ENCODE results near the gene SERPINB1.
"Not testable (repeated sequence)": the region's sequence is repeated elsewhere in the genome, so short reads cannot be mapped to it uniquely, and the experiment has no call there.

The SERPINB1 gene

DNA sequence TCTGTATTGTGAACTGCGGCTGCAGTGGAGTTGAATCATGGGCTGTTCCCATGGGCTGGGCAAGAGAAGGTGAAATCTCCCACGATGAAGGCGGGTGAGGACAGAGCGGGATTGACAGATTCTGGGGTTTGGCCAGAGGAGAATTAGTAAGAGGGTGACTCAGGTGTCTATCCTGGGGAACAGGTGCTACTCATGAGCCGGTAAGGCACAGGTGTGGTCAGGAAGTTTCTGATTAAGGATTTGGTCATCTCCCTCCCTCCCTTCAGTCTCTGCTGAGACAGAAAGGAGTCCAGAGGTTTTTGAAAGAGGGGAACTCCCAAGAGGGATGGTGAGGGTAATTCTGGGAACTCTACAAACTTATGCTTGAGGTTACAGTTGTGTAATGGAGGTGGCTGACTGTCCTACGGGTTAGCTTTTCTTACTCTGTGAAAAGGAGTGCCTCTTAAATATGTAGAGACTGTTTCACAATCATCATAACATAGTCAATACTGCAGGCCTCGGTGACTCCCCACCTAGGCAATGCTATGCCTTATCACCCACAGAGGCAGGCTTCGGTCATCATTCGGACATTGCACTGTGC is 31.5 kb downstream of the SERPINB1 start:
- DNase-seq, result peak; percentile 79 to 93

DNA sequence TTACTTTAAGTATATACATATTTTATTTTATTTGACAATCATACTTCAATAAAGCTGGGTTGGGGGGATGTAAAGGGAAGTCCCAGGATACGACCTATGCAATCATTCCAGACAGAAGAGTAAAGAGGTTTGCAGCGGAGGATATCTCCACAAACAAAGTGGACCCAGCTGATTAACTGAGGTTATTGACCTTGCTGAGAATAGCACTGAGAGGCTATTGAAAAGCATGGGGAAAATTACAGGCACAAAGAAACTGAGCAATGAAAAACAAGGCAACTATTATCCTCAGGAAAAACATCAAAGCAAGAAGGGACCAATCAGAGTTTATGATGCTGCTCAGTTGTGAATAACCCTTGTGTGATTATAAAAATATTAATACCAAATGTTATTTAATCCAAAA is 32.6 kb downstream of the SERPINB1 start:
- no peak for DNase-seq

DNA sequence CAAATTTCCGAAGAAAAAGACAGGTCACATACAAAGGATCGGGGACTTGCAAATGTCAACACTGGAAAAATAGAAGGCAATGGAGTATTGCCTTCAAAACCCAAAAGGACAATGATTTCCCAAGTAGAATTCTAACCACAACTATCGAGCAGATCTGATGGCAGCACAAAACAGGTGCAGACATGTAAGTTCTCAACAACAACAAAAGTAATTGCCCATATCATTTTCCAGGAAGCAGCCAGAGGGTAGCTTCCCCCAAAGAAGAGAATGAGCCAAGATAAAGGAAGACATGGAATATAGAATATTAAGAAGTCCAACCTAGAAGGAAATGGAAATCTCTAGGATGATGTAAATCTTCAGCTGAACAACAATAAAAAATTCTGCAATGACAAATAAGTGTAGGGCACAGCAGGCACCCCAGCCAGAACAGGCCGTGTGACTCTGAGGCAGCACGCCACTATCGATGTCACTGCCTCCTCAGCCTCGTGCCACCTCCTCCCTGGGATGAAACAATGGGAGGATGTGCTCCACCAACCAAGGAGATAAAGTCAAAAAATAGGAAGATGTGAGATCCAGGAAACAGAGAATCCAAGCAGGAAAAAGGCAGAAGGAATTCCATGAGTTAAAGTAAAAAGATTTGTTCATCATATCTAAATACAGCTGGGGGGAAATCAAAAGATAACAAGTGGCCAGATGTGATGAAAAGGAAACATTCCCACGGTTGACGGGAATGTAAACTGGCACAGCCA is 34.1 kb downstream of the SERPINB1 start:
- DNase-seq, result peak; percentile 54 to 86

DNA sequence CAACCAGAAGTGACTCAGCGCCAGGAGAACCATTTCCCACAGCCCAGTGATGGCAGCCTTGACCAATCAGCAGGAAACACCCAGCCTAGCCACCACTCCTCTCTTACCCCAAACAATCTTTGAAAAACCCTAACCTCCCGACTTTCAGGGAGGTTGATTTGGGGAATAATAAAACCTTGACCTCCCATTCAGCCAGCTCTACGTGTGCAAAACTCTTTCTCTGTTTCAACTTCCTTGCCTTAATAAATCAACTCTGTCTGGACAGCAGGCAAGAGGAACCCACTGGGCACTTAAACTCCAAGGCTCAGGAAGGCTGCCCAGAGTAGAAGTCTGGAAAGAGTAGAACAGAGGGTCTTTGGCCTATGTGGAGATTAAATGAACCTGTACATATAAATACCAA is 35.0 kb downstream of the SERPINB1 start:
- DNase-seq, result no peak

DNA sequence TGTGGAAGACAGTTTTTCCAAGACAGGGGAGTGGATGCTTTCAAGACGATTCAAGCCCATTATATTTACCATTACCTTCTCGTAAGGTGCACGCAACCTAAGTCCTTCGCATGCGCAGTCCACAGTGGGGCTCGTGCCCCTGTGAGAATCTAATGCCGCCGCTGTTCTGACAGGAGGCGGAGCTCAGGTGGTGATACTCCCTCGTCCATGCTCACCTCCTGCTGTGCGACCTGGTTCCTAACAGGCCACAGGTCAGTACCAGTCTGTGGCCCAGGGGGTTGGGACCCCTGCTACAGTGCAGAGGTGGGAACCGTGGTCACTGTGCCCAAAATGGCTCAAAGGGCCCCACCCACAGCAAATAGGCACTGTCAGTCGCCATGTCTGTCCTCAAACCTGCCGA is 36.6 kb downstream of the SERPINB1 start:
- DNase-seq, result no peak

DNA sequence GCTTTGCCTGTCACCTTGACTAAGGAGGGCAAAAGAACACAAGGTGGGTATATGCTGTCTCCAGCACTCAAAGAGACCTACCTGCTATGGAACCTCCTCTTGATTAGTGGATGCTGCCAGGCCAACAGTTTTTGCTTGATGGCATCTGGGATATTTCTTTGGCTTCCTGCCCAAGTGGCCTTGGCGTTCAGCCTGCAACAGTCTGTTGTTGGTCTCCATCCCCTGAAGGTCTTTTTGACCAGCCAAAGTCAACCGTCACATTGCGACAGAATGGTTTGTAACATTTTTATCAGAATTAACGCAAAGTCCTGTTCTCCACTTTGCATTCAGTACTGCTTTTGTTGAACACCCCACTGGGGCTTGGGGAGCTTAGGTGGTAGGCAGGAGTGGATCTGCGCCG is 37.1 kb downstream of the SERPINB1 start:
- no peak for DNase-seq

DNA sequence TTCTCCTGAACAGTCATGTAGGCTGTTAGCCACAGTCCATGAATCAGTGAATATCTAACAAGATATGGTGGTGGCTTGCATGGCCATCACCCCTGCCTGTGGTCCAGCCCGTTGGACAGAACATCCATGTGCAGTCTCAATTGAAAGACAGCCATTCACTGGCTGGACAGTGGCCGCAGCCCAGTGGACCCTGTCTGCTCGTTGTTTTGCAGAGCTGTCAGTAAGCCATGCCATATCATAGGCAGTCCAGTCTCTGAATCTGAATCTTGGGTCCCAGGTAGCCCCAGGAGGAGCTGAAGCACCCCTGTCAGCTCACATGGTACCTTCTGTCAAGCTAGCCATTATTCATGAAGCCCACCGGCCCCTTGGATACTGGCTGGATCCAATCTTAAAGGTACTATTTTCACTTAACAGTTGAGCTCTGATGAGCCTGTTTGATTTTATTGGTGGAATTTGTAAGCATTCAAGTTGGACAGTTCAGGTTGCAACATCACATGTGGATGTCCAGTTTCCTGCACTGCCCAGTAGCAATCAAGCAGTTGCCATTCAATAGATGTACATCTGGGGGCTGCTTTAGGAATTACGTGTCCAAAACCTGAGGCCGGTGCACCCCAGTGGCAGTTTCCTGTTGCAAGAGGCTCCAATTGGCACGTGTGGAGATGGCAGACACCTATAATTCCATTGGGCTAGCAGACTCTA is 37.8 kb downstream of the SERPINB1 start:
- no peak for DNase-seq

DNA sequence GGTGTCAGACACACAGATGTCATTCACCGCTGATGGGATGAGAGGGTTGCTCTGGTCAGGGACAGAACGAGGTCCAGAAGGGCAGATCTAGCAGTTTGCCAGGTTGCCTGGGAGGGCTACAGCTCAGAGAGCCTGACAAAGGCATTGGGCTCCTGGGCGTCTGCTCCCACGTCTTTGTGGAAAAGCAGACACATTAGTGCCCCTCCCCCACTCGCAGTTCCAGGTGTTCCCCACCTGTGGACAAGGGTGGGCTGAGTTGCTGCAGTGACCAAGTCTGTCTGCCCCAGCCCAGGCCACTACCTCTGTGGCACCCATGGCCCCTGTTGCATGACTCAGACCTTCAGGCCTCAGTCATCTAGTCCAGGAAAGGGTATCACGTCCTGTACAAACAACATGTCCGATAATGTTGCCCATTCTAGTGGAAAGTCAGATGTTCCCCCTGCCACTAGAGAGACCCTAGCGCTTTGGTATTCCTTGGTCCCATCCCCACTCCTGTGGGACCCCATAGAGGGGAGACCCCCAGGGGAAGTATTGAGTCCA is 39.1 kb downstream of the SERPINB1 start:
- DNase-seq, result no peak

DNA sequence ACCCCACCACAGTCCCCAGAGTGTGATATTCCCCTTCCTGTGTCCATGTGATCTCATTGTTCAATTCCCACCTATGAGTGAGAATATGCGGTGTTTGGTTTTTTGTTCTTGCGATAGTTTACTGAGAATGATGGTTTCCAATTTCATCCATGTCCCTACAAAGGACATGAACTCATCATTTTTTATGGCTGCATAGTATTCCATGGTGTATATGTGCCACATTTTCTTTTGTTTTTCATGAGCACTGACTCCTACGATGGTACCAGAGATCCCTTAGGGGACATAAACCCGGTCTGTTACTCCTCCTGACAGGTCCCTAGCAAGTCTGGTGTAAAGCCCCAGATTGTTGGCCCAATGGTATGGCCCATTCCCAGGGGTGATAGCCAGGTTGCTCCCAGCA is 40.0 kb downstream of the SERPINB1 start:
- DNase-seq, result not testable (repeated sequence)

DNA sequence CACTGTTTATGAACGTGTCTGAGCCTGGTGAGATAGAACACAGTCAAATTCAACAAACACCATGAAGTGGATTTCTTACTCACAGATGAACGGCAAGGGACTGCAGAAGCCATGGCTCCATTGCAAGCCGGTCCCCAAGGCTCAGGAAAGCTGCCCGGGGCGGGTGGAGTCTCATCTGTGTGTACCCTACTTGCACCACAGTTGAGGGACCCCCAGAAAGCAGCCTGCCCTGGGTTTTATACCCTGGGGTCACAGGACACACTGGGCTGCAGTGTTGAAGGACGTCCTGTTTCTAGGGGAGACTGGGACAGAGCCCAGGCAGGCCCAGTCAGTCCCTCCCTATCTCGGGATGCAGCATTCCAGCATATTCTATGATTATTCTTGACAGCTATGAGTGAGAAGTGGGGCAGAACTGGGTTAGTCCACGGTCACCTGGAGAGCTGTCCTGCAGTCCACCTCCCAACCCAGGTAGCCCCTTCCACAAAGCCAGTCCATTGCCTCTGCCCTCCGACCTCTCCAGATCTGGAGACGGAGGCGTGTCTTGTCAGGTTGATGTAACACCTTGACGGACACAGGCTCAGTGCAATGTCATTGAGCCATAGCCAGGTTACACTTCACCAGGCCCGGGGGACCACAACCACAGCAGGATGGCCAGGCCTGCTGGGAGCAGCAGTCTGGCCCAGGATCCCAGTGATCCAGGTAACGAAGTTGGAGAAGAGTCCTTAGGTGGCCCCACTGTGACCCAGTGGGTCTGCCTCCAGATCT is 40.9 kb downstream of the SERPINB1 start:
- DNase-seq, result no peak

DNA sequence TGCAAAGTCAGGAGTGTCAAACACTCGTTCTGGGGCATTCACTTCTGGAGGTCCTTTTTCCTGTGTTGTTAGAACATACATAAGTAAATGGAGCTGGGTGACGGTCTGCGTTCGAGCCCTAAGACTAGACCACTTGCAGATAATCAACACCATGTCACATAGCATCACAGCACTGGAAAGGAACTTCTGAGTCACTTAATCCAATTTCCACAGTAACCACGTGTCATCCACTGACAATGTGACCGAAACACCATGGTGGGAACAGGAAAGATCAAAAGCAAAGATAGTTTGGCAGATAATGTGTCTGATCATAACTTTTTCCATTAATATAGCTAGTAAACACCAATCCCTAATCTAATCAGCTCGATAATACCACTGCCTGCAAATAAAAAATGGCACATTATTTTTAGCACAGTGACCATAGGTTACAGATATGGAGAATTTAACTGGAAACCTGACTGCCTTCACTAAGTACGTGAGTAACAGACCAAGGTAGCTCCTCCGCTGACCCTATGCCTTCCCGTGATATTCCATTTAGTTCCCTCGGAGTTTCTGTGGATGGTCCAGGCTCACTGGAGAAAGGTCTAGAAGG is 41.6 kb downstream of the SERPINB1 start:
- DNase-seq, result peak in 1 of 2 donors; percentile 51

DNA sequence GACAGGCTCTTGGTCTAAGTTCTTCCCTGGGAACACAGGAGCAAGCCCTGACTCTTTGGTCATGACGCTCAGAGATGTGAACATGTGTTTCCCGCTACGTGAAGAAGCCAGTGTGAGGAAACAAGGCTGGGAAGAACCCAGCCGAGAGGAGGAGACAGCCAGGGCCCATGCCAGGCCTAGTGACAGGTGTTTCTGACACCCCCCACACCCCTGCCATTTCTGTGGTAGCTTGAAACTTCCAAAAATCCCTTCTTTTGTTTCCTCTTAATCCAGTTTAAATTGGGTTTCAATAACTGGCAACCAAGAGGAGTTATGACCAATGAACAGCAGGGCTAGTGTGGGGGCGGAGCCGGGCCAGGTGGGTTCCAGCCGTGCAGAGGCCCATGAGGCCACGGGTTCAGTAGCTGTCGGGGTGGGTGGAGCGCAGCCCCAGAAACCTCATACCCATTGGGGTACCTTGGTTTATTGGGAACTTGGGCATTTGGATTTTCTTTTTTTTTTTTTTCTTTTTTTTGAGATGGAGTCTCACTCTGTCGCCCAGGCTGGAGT is 43.0 kb downstream of the SERPINB1 start:
- no peak for DNase-seq

DNA sequence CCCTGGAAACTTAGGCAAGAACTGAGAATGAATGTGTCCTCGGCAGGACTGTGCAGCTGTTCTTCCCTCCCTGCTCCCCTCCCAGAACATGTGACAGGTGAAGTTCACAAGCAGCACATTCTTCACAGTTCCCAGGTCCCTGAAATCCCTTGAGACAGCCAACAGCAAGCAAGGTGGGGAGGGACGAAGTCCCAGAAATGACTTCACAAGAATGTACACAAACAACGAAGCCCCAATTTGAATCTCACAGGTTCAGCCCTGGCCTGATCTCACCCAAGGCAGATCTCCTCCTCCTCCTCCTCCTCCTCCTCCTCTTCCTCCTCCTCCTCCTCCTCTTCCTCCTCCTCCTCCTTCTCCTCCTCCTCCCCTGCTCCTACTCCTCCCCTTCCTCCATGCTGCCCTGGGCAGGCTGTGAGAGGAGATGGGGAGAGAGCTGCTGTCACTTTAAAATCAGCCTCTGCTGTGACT is 44.1 kb downstream of the SERPINB1 start:
- no peak for DNase-seq

DNA sequence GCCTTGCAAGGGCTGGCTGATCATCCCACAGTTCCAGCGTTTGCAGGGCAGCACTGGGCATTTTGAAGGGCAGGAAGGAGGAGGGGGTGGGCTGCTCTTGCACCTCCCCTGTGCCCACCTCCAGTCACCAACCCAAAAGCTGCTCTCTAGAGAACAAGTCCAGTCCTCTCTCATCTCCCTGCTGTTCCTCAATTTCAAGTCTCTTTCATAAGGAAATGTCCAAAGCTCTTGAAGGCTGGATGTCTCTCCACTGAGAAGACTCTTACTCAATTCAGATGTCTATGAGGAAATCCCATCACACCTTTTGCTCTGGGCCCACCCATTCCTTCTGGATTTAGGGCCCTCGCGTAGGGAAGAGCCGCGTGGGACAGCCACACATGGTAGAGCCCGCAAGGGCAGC is 44.8 kb downstream of the SERPINB1 start:
- DNase-seq, result peak; percentile 44 to 64

DNA sequence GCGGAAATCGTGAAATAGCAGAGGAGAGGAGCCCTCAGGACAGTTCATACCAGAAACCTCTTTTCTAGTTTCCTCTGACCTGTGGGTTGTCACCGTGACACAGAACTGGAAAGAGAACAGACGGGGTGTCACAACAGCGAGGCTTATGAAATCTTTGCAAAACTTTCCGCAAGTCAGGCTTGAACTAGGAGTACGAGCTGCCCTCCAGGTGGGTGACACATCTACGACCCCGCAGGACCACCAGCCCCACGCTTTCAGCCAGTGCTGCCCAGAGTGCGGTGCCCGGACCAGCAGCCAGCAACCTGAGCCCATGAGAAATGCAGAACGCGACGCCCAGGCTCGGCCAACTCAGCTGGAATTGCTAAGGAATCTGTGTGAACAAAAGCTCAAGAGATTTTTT is 45.7 kb downstream of the SERPINB1 start:
- peak; percentile 79 to 80 for DNase-seq

DNA sequence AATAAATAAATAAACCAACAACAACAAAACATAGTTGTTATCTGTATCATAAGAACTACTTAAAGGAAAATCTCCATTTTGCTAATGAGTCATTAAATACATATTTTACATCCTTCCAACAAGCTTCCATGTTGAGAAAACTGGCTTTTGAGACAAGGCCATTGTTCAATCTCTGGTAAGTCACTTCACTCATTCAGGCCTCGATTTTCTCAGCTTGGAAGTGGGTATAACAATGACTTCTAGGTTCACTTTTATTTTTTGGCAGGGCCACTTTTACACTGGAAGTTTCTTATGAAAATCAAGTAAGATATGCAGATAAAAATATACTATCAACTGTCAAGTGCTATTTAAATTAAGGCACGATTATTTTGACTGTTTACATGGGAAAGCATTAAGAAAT is 46.5 kb downstream of the SERPINB1 start:
- no peak for DNase-seq

DNA sequence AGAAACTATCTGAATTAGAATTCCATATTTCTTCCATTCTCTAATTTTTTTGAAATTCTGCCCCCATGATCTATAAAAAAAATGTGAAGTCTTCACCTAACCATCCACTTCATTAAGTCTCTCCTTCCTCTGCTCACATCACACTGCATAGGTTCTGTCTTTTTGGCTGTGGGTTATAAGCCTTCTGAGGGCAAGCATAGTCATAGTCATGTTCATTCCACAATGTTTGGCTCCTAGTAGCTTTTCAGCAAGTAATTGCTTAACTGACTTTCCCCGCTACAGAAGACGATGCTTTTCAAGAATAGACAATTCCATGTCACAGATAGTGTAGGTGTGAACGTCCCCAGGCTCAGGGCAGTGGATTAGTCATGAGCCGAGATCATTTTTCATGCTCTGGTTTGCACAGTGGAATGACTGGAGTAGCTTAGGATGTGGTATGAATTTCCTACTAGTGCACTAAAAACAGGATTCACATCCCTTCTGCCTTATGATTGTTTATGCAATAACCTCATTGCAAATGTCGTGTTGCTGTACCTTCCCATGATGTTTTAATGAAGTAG is 47.4 kb downstream of the SERPINB1 start:
- DNase-seq, result peak; percentile 40 to 78

DNA sequence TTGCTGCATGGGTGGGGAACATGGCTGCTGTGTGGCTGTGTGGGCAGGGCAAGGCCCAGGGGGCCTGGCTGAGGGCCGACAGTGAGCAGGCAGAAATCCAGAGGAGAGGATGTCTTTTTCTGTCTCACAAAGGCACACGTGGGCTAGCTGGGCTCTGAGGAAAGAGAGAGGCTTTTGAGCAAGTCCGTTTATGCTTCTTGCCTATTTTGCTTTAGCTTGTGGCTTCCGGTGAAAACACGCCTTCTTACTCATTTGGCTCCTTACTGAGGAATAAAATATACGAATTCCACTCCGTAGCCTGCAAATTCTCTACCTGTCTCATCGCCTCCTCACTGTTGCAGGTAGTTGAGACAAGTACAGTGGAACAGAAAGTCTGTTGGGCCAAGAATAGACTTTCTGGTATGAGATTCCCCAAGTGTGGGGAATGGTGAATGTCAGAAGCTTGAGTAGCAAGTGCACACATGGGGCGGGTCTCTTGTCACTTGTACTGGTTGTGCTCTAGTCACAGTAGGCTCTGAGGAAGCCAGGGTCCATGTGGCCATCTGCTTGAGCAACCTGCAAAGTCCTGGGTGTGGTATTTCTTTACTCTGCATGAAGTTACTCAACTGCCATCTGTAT is 48.0 kb downstream of the SERPINB1 start:
- peak; percentile 64 to 67 for DNase-seq

DNA sequence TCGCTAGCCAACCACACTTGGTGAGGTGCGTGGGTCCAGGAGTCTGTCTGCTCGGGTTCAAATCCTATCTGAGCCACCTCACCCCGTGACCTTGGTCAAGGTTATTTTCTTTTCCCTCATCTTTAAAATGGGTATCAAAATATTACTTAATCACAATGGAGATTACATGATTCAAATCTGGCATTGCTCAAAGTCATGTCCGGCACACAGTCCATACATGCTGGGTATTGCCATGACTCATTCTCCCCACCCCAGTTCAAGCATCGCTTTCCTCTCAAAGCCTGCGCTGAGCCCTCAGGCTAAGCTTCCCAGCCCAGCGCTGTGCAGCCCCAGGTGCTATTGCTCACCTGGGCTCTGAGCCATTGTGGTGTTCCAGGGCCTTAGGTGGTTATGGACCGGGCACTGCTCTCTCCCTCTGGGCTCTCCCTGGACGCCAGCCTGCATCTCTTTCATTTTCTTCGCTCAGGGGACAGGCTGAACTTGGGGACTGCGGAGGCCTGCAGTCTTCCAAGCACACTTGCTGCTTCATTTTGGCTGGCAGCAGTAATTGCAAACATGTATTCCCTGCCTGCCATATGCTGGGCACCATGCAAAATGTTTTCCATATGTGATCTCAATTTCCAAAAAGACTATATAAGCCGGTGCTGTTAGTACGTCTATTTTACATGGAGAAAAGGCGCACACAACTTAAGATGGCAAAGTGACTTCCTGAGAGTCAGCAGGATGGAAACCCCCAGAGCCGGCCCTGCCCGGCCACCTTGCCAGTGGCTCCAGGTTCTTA is 49.1 kb downstream of the SERPINB1 start:
- DNase-seq, result peak; percentile 43 to 59

DNA sequence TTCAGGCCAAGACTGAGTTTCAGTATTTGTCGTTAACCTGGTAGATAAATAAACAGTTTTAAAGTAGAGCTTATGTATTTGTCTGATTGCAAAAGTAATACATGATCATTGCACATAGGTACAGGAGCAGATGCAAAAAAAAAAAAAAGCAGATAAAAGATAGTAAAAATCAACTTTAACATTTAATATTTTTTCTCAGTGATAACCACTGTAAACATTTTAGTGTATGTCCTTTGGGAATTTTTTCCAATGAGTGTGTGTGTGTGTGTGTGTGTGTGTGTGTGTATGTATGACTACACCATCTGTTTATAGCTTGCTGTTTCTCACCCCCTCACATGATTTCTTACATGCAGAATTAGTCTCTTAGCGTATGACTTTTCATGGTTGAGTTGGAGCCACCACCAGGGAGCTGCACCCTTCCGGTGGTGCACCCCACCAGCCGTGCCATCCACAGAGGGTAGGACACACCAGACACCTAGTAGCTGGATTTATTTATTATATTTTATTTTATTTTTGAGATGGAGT is 50.2 kb downstream of the SERPINB1 start:
- peak in 1 of 2 donors; percentile 34 for DNase-seq

Data from inflammatory macrophage treated with lipopolysaccharide for 1 hour (primary cell).